ENCODE results near the gene MAGEE1.

MAGEE1 gene

GRCh38 chrX:76427560-76428242 is at the start of gene MAGEE1:
MAGEE1 (plus strand) TSS chrX:76427710; CDS start chrX:76427931, 221 bp downstream.
- DNase-seq (ENCODE audit: low read depth), result peak; percentile 37

- DNase-seq (ENCODE audit: low read depth), result no peak
Observed at GRCh38 chrX:76398970-76399369, 28.5 kb upstream of the MAGEE1 start.

- DNase-seq (ENCODE audit: low read depth), result no peak
Observed at GRCh38 chrX:76407795-76408194, 19.7 kb upstream of the MAGEE1 start.

- DNase-seq (ENCODE audit: low read depth), result no peak
Observed at GRCh38 chrX:76420237-76420636, 7.3 kb upstream of the MAGEE1 start.

GRCh38 chrX:76428243-76429130 is 977 bp downstream of the MAGEE1 start:
- no peak for DNase-seq (ENCODE audit: low read depth)

- no peak for DNase-seq (ENCODE audit: low read depth)
Observed at GRCh38 chrX:76433219-76433618, 5.7 kb downstream of the MAGEE1 start.

GRCh38 chrX:76434103-76434741 is 6.7 kb downstream of the MAGEE1 start:
- DNase-seq (ENCODE audit: low read depth), result no peak

GRCh38 chrX:76439188-76439587 is 11.7 kb downstream of the MAGEE1 start:
- DNase-seq (ENCODE audit: low read depth), result no peak

- no peak for DNase-seq (ENCODE audit: low read depth)
Observed at GRCh38 chrX:76453737-76454406, 26.4 kb downstream of the MAGEE1 start.

- peak; percentile 5 for DNase-seq (ENCODE audit: low read depth)
Observed at GRCh38 chrX:76454456-76454927, 27.0 kb downstream of the MAGEE1 start.

- no peak for DNase-seq (ENCODE audit: low read depth)
Observed at GRCh38 chrX:76477353-76477752, 49.8 kb downstream of the MAGEE1 start.
